GOT3 (cell line): Measurements from ENCODE around the gene ZFP36L1.
A peak's percentile ranks its signal among the peaks of the same experiment; 100 is the strongest.

Source experiments
- DNase-seq: peaks from one replicate; lab custom pipeline; 2025; ENCODE audit warnings: mixed read lengths; lab: John Stamatoyannopoulos, UW

The ZFP36L1 gene, protein sequence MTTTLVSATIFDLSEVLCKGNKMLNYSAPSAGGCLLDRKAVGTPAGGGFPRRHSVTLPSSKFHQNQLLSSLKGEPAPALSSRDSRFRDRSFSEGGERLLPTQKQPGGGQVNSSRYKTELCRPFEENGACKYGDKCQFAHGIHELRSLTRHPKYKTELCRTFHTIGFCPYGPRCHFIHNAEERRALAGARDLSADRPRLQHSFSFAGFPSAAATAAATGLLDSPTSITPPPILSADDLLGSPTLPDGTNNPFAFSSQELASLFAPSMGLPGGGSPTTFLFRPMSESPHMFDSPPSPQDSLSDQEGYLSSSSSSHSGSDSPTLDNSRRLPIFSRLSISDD

DNA sequence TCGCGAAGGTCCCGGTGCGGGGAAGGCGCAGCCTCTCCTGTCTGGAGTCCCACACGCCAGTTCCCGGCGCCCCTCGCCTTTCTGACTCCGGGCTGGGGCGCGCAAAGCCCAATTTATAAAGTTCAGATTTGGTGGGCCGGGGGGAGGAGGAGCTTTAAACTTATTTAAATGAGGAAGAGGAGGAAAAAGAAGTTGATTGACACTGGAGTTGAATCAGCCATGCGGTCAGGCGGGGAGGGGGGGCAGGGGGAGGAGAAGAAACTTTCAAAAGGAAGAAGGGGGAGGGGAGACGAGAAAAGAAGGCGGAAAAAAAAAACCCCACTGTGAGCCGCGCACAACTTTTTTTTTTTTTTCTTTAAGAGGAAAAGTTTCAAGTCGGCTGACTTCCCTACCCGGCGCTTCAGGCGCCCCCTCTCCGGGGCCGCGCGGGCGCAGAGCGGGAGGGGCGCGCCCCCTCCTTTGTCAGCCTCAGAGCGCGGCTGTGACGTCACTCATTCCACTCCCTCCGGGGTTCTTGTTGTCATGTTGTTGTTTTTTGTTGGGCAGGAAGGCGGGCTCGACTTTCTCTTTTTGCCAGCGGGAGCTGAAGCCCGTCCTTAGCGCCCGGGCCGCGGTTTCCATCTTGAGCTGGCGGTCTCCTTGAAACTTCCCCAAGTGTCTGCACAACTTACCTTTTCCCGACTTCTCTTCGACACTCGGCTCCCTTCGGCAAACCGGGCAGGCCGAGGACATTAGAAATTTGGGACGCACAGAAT, at the start of gene ZFP36L1:
ZFP36L1 (minus strand) TSS at position 89 of the 755 bp plus-strand sequence. CDS start 129 bp downstream, outside the sequence.
- DNase-seq, result peak; percentile 54

DNA sequence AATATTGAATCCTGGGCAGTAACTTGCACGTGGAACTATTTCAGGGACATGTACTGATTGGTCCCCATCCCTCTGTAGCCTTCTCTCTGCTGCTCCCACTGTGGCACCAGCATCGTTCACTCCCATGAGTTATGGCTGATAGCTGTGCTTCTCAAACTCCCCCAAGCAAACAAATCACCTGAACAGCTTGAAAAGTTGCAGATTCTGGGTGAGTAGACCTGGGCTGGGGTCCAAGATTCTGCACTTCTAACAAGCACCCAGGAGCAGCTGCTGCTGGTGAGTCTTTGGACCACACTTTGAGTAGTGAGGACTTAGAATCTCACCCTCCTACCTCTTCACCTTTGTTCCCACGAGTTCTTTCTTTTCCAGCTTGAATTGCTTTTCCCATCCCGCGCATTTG, 49.4 kb upstream of the ZFP36L1 start:
- DNase-seq, result no peak

DNA sequence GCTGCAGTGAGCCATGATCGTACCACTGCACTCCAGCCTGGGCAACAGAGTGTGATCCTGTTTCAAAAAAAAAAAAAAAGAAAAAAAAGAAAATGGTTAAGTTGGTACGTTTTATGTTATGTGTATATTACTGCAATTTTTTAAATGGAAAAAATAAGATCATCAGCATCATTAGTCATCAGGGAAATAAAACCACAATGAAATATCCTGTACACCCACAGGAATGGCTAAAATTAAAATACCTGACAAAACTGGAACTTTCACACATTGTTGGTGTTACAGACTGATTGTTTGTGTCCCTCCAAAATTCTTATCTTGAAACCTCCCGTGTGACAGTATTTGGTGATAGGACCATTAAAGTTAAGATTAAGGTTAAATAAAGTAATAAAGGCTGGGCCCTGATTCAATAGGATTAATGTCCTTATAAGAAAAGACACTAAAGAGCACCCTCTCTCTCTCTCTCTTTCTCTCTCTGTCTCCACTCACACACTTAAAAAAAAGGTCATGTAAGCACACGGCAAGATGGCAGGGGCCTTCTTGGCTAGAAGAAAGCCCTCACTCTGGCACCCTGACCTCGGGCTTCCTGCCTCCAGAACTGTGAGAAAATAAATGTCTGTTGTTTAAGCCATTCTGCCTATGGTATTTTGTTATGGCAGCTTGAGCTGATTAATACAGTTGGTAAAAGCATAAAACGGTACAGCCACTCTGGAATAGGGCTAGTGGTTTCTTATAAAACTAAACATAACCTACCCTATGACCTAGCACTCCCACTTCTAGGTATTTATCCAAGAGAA, 48.3 kb upstream of the ZFP36L1 start:
- DNase-seq, result no peak

DNA sequence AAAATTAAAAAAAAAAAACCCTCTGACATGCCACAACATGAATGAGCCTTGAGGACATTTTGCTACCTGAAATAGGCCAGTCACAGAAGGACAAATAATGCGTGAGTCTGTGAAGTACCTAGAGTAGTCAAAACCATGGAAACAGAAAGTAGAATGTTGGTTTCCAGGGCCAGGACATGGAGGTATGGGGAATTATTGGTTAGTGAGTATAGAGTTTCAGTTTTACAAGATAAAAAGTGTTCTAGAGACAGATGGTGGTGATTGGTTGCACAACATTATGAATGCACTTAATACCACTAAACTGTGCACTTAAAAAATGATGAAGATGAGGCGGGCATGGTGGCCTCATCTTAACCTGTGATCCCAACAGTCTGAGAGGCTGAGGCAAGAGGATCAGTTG, 47.6 kb upstream of the ZFP36L1 start:
- DNase-seq, result no peak

DNA sequence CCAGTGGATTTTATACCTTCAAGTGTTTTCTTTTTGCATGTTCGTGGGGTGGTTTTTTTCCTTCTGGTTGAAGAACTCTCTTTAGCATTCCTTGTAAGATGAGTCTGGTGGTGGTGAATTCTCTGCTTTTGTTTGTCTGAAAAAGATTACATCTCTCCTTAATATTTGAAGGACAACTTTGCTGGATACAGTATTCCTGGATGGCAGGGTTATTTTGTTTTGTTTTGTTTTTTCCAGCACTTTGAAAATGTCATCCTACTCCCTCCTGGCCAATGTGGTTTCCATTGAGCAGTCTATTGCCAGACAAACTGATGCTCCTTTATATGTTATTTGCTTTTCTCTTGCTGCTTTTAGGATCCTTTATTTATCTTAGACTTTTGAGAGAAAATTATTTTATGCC, 43.2 kb upstream of the ZFP36L1 start:
- no peak for DNase-seq

DNA sequence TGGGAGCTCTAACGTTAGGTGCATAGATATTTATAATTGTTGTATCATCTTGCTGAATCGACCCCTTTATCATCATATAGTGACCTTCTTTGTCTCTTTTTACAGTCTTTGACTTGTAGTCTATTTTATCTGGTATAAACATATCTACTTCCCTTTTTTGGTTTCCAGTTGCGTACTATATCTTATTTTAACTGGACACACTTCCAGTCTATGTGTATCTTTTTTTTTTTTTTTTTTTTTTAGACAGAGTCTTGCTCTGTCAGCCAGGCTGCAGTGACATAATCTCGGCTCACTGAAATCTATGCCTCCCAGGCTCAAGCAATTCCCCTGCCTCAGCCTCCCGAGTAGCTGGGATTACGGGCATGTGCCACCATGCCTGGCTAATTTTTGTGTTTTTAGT, 41.9 kb upstream of the ZFP36L1 start:
- DNase-seq, result no peak

DNA sequence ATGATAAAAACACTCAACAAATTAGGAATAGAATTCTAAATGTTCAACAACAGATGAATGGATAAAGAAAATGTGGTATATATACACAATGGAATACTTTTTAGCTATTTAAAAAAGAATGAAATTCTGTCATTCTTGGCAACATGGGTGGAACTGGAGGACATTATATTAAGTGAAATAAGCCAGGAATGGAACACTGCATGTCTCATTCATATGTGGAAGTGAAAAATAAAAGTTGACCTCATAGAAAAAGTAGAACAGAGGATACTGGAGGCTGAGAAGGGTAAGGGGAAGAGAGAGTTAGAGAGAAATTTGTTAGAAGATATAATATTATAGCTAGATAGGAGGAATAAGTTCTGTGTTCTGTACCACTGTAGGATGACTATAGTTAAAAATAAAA, 35.8 kb upstream of the ZFP36L1 start:
- no peak for DNase-seq

DNA sequence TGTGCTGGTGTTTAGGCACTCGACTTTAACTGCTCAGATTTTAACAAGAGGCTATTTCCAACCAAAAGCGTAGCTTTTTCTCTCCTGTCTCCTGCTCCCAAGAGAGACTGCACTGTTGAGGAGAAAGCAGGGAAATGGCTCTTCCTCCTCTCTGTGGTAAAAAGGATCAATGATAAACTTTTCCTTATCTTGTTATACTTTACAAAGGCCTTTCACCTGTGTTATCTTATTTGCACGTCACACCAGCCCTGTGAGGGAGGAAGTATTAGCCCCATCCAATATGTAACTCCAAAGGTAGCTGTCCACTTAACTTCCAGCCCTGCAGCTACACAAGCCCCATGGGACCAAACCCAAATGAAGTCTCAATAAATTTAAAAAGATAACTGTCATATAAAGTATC, 32.9 kb upstream of the ZFP36L1 start:
- no peak for DNase-seq

DNA sequence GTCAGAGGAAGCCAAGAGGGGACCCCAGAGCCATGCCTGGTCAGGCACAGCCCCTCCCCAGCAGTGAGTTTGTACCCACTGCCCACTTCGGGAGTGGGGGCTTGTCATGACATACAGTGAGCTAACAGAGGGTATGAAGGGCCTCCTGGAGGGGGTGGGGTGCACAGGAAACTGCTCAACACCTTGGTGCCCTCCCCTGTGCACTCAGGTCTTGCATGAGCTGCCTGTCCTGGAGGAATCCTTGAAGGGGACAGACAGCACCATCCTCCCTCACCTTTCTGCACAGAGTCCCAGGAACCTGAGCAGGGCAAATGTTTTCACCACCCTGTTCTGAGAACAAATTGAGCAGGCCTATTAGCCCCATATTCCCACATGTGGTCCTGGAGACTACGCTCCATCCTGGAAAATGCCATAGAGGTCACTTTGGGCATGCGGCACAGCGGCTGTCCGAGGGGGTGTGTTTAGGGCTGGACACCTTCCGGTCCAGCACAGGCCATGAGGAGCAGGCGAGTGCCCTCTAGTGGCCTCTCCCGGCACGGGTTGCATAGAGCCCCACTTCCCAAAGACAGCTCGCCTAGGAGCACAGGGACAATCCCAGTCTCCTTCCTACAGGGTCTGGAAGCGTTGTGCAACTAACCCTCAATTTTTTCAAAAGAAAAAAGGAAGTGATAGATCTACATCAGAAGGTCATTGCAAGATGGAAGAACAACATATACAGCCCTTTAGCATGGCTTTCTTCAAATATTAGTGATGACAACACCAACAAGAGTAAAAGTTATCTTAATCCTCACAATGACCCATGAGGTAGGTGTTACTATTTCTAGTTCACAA, 31.9 kb upstream of the ZFP36L1 start:
- no peak for DNase-seq

DNA sequence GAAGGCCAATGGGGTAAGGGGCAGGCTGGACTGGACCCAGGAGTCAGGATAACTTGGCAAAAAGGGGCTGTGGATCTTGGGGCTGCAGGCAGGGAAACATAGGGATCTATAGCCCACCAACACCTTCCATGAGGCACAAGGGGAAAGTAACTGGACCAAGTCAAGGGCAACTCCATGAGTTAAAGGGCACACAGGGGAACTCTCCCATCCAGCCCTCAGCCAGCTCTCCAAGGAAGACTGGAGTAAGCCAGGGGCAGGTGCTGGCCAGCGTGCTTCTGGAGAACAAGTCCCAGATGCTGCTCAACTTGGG, 31.3 kb upstream of the ZFP36L1 start:
- no peak for DNase-seq

DNA sequence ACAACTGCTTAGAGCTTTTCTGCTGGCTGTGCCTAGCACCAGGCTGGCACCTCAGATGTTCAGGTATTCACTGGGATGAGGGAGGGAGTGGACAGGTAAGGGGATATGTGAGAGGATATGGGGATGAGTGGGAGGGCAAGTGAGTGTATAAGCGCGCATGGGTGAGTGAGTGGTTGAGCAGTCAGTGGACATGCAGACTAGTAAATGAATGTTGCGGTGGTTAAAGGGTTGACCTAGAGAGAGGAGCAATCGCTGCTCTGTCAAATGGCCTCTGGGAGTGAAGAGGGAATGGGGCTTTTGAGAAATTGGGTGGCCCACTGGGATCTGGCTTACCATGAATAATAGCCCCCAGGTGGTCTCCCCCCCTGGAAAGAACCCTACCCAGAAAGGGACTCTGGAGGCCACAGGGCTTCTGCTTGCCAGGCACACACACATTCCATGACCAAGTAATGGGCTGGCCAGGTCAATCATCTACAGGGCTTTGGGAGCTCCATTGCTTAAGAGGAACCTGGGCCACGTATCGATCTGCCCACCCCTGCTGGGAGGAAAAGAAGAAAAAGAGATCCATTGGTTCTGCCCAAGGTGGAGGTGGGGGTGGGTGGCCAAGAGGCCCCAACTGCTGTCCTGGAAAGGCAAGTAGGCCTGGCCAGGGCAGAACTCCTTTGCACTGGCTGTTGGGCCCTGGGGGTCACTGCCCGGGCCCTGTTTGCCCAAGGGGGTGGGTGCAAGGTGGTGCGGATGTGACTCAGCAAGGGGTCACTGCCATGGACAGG, 30.8 kb upstream of the ZFP36L1 start:
- DNase-seq, result no peak

DNA sequence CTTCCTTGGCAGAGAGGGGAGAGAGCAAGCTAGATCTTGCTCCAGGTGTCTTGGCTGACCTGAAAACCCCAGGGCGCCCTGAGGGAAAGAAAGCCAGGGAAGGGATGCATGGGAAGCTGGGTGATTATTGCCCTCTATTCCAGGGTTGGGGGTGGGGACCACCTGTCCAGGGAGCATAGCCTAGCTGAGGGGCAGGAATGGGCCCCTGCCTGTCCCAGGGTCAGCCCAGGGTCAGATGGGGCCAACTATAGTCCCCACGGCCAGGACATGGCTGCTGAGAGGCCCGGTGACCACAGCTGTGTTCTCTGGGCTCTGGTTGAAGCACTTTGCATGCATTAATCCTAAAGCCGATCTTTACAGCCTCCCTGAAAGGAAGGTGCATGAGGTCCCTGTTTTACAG, 30.1 kb upstream of the ZFP36L1 start:
- no peak for DNase-seq

DNA sequence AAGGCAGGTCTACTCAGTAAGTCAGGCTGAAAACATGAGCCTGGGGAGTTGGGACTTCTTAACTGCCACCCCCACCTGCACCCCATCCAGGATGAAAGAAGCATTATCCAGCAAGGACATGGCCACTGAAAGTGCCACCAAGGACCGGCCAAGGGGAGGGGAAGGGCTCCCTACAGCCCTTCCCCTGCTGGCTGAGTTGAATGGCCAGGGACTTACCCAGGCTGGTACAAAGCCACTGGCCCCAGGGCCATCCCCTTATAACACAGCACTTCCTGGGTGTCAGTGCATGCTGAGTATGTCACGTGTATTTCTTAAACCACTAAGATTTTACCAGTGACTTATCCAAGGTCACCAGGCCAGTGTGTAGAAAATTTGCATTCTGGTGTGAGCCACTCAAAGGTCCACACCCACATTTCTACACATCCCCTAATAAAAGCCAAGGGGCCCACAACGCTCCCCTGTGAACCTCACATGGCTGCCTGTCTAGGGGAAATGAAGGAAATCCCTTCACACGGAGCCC, 29.3 kb upstream of the ZFP36L1 start:
- no peak for DNase-seq

DNA sequence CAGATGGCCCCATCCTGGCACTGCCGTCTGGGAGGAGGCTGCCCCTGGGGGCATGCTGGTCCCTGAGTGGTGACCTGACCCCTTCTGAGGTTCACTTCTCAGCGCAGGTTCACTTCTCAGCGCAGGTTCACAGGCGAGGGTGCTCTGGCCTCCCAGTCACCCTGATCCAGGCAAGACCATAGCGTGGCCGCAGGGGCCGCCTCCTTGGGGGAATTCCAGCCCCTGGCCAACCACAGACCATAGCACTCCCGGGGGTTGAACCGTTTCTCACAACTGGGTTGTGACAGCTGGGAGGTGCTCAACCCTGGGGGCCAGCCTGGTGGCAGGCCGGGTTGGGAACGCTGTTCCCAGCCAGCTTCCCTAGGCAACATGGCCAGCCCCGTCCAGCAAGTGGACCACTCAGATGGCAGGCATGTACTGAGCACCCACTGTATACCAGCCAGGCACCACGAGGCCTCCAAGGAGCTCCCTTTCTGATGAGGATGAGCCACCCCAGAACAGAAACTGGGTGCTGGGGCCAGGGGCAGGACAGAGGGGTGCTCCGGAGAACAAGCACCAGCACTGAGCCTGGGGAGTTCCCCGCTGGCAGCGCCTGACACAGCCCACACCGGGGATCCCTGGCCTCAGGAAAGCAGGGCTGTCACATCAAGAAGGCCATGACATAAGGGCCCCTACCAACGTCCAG, 28.3 kb upstream of the ZFP36L1 start:
- no peak for DNase-seq

DNA sequence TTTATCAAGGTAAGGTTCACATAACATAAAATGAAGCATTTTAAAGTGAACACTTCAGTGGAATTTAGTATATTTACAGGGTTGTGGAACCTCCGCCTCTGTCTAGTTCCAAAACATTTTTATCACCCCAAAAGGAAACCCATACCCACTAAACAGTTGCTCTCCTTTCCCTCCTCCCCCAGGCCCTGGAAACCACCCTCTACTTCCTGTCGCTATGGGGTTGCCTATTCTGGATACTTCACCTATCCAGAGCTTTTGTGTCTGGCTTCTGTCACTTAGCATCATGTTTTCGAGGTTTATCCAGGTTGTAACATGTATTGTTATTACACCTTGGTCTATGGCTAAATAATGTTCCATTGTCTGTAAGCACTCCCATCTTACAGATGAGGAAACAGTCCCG, 27.7 kb upstream of the ZFP36L1 start:
- no peak for DNase-seq

DNA sequence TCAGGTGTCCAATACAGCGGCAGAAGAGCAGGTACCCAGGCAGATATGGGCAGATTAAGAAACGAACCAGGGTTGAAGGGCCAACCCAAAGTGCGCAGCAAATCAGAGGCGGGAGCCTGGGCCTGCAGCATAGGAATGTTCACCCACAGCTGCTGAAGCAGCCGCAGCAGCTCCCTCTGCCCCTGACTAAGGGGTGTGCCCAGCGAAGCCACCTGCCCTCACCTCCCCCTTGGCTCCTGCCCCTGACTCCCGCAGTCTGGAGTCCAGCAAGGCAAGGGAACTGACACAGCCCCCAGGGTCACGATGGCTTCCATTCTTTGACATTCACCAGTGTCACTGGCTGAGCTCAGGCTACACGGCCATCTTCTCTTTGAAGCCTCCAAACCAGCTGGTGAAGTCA, 27.3 kb upstream of the ZFP36L1 start:
- DNase-seq, result no peak

DNA sequence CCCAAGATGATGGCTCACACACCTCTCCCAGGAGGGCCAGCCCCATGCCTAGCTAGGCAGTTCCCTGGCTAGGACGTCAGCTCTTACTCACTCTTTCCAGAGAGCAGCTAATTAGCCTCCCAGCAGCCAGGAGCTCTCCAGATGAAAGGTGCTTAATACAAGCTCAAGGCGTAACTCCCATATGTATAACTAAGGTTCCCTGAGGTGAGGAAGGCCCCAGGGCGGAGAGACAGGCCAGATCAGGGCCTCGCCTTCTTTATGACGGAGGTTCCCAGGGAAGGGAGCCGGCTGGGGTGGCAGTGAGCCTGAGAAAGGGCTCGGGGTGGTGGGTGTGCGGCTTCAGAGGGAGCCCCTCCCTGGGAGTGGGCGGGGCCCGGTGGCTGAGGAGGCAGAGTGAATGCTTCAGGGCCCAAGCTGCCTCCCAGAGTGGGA, 26.4 kb upstream of the ZFP36L1 start:
- no peak for DNase-seq

DNA sequence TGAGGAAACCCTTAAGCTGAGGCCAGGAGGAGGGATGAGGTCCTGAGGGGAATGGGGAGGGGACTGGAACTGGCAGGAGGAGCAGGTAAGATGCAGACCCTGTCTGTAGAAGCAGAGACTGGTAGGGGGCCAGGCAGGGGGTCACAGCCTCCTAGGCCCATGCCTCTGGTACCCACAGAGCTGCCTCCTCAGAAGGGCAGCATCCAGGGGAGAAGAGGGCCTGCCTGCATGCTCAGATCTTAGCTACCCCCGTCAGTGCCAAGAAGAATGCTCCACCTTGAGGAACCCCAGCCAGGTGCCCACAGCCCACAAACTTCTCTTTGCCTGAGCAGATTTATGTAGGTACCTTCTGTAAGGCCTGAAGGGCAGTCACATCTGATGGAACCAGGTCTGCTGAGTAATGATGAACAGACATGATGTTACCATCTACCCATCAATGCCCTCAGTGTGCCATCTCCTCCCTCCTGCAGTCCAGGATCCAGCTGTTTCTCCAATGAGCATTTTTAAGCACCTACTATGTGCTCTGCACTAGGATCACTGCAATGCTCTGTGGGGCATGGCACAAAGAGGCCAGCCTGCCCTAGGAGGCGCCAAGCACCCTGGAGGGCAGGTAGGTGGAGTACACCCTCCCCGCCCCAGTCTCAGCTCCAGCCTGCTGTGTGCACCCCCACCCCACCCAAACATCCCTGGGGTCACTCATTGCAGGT, 24.8 kb upstream of the ZFP36L1 start:
- no peak for DNase-seq

DNA sequence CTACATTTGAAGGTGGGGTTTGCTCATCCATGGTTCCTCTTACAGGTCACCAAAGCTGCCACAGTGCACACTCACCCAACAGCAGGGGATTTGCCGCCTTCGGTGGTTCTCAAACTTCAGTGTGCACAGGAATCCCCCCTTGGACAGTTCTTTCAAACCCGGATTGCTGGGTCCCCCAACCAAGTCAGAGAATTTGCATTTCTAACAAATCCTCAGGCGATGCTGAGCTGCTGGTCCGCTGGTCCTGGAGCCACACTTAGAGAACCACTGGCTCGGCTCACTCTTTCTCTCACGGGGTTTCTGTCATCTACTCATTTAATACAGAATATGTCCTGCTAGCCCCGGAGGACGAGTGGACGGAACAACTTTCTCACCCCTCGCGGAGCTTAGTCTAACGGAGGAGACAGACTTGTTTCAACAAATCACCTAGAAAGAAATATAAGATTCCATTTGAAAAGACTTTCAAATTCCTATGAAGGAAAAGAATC, 24.1 kb upstream of the ZFP36L1 start:
- DNase-seq, result no peak
